ENCODE measurements around the gene APOC1.
A peak's percentile ranks its signal among the peaks of the same experiment; 100 is the strongest.
"Not testable (repeated sequence)": the region's sequence is repeated elsewhere in the genome, so short reads cannot be mapped to it uniquely, and the experiment has no call there.

Gene APOC1

DNA sequence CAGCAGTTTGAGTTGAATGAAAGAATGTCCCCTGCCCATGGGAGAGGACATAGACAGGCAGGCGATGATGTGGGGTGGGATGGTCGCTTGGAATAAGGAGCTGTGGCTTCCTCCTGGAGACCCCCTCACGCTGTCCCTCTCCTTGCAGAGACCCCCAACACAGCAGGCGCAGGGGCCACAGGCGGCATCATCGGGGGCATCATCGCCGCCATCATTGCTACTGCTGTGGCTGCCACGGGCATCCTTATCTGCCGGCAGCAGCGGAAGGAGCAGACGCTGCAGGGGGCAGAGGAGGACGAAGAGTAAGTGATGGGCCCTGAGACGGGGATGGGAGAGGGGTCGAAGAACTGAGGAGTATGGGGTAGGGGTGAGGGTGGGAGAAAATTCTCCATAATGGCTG lies 32.3 kb upstream of the APOC1 start:
- TF ChIP-seq, protein P1, sequence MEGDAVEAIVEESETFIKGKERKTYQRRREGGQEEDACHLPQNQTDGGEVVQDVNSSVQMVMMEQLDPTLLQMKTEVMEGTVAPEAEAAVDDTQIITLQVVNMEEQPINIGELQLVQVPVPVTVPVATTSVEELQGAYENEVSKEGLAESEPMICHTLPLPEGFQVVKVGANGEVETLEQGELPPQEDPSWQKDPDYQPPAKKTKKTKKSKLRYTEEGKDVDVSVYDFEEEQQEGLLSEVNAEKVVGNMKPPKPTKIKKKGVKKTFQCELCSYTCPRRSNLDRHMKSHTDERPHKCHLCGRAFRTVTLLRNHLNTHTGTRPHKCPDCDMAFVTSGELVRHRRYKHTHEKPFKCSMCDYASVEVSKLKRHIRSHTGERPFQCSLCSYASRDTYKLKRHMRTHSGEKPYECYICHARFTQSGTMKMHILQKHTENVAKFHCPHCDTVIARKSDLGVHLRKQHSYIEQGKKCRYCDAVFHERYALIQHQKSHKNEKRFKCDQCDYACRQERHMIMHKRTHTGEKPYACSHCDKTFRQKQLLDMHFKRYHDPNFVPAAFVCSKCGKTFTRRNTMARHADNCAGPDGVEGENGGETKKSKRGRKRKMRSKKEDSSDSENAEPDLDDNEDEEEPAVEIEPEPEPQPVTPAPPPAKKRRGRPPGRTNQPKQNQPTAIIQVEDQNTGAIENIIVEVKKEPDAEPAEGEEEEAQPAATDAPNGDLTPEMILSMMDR (IDR thresholded peaks at IDR 0.05): no peak
- Histone ChIP-seq H3K9ac (no peak overlapping the region), H3K9me3 (ENCODE audit: control insufficient read depth, low read length) (no peaks in the 10 kb centered on the region), H2AFZ (no peak overlapping the region), H3K36me3 (ENCODE audit: control insufficient read depth, insufficient read depth, low read length) (no peaks in the 10 kb centered on the region), H3K4me2 (ENCODE audit: low read length) (no peak overlapping the region), H3K4me1 (peaks cover 23% of the 10 kb centered on the region), H3K4me3 (ENCODE audit: low read depth, low read length) (no peak overlapping the region), H3K27ac (no peak overlapping the region), H3K27me3 (ENCODE audit: control insufficient read depth, insufficient read depth, low read length) (no peaks in the 10 kb centered on the region), H3K79me2 (peaks cover 7% of the 10 kb centered on the region)

DNA sequence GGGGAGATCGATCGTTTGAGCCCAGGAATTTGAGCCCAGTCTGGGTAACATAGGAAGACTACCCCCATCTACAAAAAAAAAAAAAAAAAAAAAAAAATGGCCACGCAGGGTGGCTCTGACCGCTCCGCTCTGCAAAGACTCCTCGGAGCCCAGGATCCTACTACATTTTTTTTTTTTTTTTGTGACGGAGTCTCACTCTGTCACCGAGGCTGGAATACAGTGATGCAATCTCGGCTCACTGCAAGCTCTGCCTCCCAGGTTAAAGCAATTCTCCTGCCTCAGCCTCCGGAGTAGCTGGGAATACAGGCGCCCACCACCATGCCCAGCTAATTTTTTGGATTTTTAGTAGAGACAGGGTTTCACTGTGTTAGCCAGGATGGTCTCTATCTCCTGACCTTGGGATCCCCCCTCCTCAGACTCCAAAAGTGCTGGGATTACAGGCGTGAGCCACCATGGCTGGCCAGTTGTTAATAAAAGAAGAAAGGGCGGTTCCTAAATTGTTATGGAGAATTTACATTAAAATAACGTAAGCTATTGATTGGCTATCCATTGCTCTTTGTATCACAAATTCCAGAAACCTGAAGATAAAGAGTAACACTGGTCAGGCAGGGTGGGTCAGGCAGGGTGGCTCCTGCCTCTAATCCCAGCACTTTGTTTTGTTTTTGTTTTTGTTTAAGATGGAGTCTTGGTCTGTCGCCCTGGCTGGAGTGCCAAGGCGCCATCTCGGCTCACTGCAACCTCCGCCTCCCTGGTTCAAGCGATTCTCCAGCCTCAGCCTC lies 31.6 kb upstream of the APOC1 start:
- H3K36me3 ChIP-seq (ENCODE audit: control insufficient read depth, insufficient read depth, low read length); H3K27me3 ChIP-seq (ENCODE audit: control insufficient read depth, insufficient read depth, low read length); H2AFZ ChIP-seq; H3K9ac ChIP-seq; H3K79me2 ChIP-seq; H3K4me3 ChIP-seq (ENCODE audit: low read depth, low read length); H3K9me3 ChIP-seq (ENCODE audit: control insufficient read depth, low read length); H3K27ac ChIP-seq: not testable (repeated sequence)
- H3K4me2 ChIP-seq (ENCODE audit: low read length): peak overlapping the region; percentile 22
- peaks cover 17% of the 10 kb centered on the region for H3K4me1 ChIP-seq

DNA sequence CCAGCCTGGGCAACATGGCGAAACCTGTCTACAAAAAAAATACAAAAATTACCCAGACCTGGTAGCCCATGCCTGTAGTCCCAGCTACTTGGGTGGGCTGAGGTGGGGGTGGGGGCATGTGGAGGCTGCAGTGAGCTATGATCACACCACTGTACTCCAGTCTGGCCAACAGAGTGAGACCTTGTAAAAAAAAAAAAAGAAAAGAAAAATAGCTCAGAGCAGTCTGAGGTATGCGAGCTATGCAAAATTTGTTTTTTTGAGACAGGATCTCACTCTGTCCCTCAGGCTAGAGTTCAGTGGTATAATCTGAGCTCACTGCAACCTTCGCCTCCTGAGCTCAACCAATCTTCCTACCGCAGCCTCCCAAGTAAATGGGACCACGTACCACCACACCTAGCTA lies 30.5 kb upstream of the APOC1 start:
- peaks cover 3% of the 10 kb centered on the region for H3K79me2 ChIP-seq
- no peaks in the 10 kb centered on the region for H3K36me3 ChIP-seq (ENCODE audit: control insufficient read depth, insufficient read depth, low read length)
- TF ChIP-seq, protein P1 (IDR thresholded peaks at IDR 0.05): no peak
- no peak overlapping the region for H2AFZ ChIP-seq
- H3K27ac ChIP-seq: no peak overlapping the region
- no peaks in the 10 kb centered on the region for H3K9me3 ChIP-seq (ENCODE audit: control insufficient read depth, low read length)
- H3K4me3 ChIP-seq (ENCODE audit: low read depth, low read length): no peak overlapping the region
- H3K9ac ChIP-seq: no peak overlapping the region
- H3K4me2 ChIP-seq (ENCODE audit: low read length): no peak overlapping the region
- H3K4me1 ChIP-seq: peaks cover 9% of the 10 kb centered on the region
- H3K27me3 ChIP-seq (ENCODE audit: control insufficient read depth, insufficient read depth, low read length): no peaks in the 10 kb centered on the region

DNA sequence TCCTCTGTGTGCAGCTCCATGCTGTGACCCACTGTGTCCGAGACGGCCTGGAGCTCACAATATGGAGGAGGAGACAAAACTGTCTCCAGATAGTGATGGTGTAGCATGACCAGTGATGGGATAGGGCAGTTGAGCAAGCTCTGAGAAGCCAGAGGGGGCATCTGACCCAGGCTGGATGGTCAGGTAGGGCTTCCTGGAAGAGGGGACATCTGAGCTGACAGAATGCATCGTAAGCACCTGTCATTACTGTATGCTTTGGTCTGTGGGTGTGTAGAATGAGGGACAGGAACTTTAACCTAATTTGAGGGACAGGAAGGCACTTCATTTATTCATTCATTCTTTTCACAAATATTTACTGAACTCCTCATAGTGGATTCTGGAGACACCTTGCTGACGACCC lies 29.8 kb upstream of the APOC1 start:
- TF ChIP-seq, protein P1 (IDR thresholded peaks at IDR 0.05): no peak
- Histone ChIP-seq H3K4me2 (ENCODE audit: low read length) (no peak overlapping the region), H3K4me3 (ENCODE audit: low read depth, low read length) (no peak overlapping the region), H3K9ac (no peak overlapping the region), H3K27me3 (ENCODE audit: control insufficient read depth, insufficient read depth, low read length) (no peaks in the 10 kb centered on the region), H3K36me3 (ENCODE audit: control insufficient read depth, insufficient read depth, low read length) (no peaks in the 10 kb centered on the region), H3K79me2 (peaks cover 3% of the 10 kb centered on the region), H3K27ac (no peak overlapping the region), H2AFZ (no peak overlapping the region), H3K9me3 (ENCODE audit: control insufficient read depth, low read length) (no peaks in the 10 kb centered on the region), H3K4me1 (peaks cover 2% of the 10 kb centered on the region)

DNA sequence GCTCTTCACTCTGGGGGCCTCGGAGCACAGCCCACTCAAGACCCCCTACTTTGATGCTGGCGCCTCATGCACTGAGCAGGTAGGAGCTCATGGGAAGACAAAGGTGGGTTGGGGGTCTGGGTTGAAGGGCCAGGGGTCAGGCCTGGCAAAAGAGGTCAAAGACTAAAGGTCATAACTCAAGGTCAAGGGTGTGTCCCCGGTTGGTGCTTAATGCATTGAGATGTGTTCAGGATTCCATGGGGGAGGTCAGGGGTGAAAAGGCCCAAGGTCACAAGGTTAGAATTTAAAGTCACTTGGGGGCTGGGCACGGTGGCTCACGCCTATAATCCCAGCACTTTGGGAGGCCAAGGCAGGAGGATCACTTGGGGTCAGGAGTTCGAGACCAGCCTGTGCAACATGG lies 28.3 kb upstream of the APOC1 start:
- Histone ChIP-seq H3K9ac (no peak overlapping the region), H3K4me1 (peaks cover 5% of the 10 kb centered on the region), H3K9me3 (ENCODE audit: control insufficient read depth, low read length) (no peaks in the 10 kb centered on the region), H3K36me3 (ENCODE audit: control insufficient read depth, insufficient read depth, low read length) (no peaks in the 10 kb centered on the region), H3K79me2 (peaks cover 3% of the 10 kb centered on the region), H3K27ac (no peak overlapping the region), H3K4me2 (ENCODE audit: low read length) (no peak overlapping the region), H3K27me3 (ENCODE audit: control insufficient read depth, insufficient read depth, low read length) (no peaks in the 10 kb centered on the region), H3K4me3 (ENCODE audit: low read depth, low read length) (no peak overlapping the region), H2AFZ (no peak overlapping the region)
- TF ChIP-seq, protein P1 (IDR thresholded peaks at IDR 0.05): no peak
